DMS 273 (cell line): ENCODE results near the gene PKHD1.

Experiments used
- DNase-seq: peaks from one replicate; lab custom pipeline; 2025; ENCODE audit not compliant: unreplicated experiment; lab: John Stamatoyannopoulos, UW

PKHD1 gene

GRCh38 chr6:51569594-51569993 is 517.8 kb downstream of the PKHD1 start:
- no peak for DNase-seq

GRCh38 chr6:51568771-51569170 is 518.6 kb downstream of the PKHD1 start:
- no peak for DNase-seq

DNA sequence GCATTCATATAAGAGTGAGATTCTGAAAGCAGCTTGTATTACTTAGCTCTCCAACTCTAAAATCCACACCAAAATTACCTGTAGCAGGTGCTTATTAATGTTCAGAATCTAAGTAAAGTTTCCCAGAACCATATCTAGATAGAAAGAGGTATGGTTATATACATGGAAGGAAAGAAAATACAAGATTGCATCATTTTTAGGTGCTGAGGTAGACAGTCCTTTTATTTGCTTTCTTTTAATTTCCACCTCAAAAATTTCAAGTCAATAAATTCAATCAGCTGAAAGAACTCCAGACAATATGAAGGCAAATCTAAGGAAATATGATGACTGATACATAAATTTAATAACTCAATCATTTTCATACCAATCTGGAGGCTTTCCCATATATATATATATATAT is 521.9 kb downstream of the PKHD1 start:
- DNase-seq = no peak
